PC-9 (cell line): Measurements from ENCODE around the gene EPHB1. TPM values are rescaled to one million over a fixed set of nuclear protein-coding genes. Genes with fewer than 3 reads are reported as not detected.

Experiments
- BruUV-seq: library from RNA; stranded (reverse); fragments of 400-500 nt; replicated peaks from 2 replicates; lab custom pipeline; 2021; lab: Mats Ljungman, UMichigan
- CTCF ChIA-PET: fragments of 300-600 bp; sonication (Branson Sonifier 250); formaldehyde crosslinking; loops from one replicate; lab custom pipeline; 2022; ENCODE audit warnings: antibody characterized with exemption; lab: Charles Lee
- POLR2A ChIA-PET: fragments of 300-600 bp; sonication (Branson Sonifier 250); formaldehyde crosslinking; loops from one replicate; lab custom pipeline; 2022; ENCODE audit warnings: antibody characterized with exemption; ENCODE audit not compliant: unreplicated experiment; lab: Charles Lee
- DNase-seq, 2 experiments: peaks; one replicate each; pipeline versions ENCODE4 v3.0.0 to v3.0.0-alpha.2; 2015 to 2022; ENCODE audit warnings: mixed read lengths in 1 of 2
- H2AFZ ChIP-seq: fragments of 200-600 bp; sonication (generic); 2 replicates; pipeline ENCODE4 v1.8.1; 2017; ENCODE audit warnings: antibody characterized with exemption
- H3F3A ChIP-seq: fragments of 200-600 bp; sonication (generic); 2 replicates; pipeline ENCODE4 v1.8.1; 2017; ENCODE audit warnings: antibody characterized with exemption, mild to moderate bottlenecking, low read depth; ENCODE audit not compliant: insufficient read depth
- H3K27ac ChIP-seq: fragments of 200-600 bp; sonication (generic); 2 replicates; pipeline ENCODE4 v1.6.1; 2016; ENCODE audit warnings: mixed run types
- H3K27me3 ChIP-seq: fragments of 200-600 bp; sonication (generic); 2 replicates; pipeline ENCODE4 v1.6.1; 2016; ENCODE audit warnings: low read depth, mixed run types; ENCODE audit not compliant: insufficient read depth
- H3K36me3 ChIP-seq: fragments of 200-600 bp; sonication (generic); 2 replicates; pipeline ENCODE4 v1.6.1; 2016; ENCODE audit warnings: low read depth, mixed run types
- H3K4me1 ChIP-seq: fragments of 200-600 bp; sonication (generic); replicated peaks from 2 replicates; pipeline ENCODE4 v1.6.1; 2016; ENCODE audit warnings: mixed run types; ENCODE audit not compliant: insufficient read depth
- H3K4me2 ChIP-seq: fragments of 200-600 bp; sonication (generic); 2 replicates; pipeline ENCODE4 v1.6.1; 2017; ENCODE audit warnings: mixed run types
- H3K4me3 ChIP-seq: fragments of 200-600 bp; sonication (generic); 2 replicates; pipeline ENCODE4 v1.6.1; 2016; ENCODE audit warnings: mixed run types
- H3K79me2 ChIP-seq: fragments of 200-600 bp; sonication (generic); 2 replicates; pipeline ENCODE4 v1.6.1; 2017; ENCODE audit warnings: low read depth, mixed run types
- H3K9me2 ChIP-seq: fragments of 200-600 bp; sonication (generic); 2 replicates; pipeline ENCODE4 v1.8.1; 2017; ENCODE audit warnings: mild to moderate bottlenecking; ENCODE audit not compliant: insufficient read depth
- H3K9me3 ChIP-seq: fragments of 200-600 bp; sonication (generic); 2 replicates; pipeline ENCODE4 v1.8.1; 2016; ENCODE audit warnings: low read depth; ENCODE audit not compliant: insufficient read depth
- H4K20me1 ChIP-seq: fragments of 200-600 bp; sonication (generic); 2 replicates; pipeline ENCODE4 v1.8.1; 2017; ENCODE audit not compliant: insufficient read depth
- CTCF ChIP-seq: fragments of 200-600 bp; sonication (generic); conservative IDR thresholded peaks from 2 replicates; pipeline ENCODE4 v1.6.1; 2017; ENCODE audit warnings: mixed run types, antibody characterized with exemption, mild to moderate bottlenecking, moderate library complexity
- EZH2 ChIP-seq: fragments of 200-600 bp; sonication (generic); IDR thresholded peaks from 2 replicates; pipeline ENCODE4 v1.8.0; 2017; ENCODE audit warnings: antibody characterized with exemption, low read depth
- intact Hi-C: fragments of 100-400 bp; cut with micrococcal nuclease; formaldehyde crosslinking; loops from one replicate; pipeline ENCODE4 v1.10.0; 2022; ENCODE audit not compliant: unreplicated experiment
- total RNA-seq: library from RNA; stranded (reverse); gene quantifications from 2 replicates; pipeline ENCODE4 v1.2.3, GENCODE V29; 2021

Gene EPHB1
- total RNA-seq, 1 experiment from 2014 or later: 0.15 TPM

- no TSS peak for BruUV-seq
- CTCF ChIA-PET: no interaction called here
- H3K9me3 ChIP-seq: no peaks in the 10 kb centered on the region
- TF ChIP-seq EZH2: no peak
- no peaks in the 10 kb centered on the region for H3K36me3 ChIP-seq
- no peak for DNase-seq
- no peaks in the 10 kb centered on the region for H4K20me1 ChIP-seq
- no peaks in the 10 kb centered on the region for H3K9me2 ChIP-seq
- no peaks in the 10 kb centered on the region for H3F3A ChIP-seq
- POLR2A ChIA-PET: no interaction called here
- H3K27ac ChIP-seq: no peak overlapping the region
- H3K27me3 ChIP-seq: peaks cover 48% of the 10 kb centered on the region
- no peak overlapping the region for H3K4me2 ChIP-seq
- no peaks in the 10 kb centered on the region for H3K4me1 ChIP-seq
- intact Hi-C loops: no loop called here
- no peak overlapping the region for H3K4me3 ChIP-seq
- no peaks in the 10 kb centered on the region for H3K79me2 ChIP-seq
- no peak overlapping the region for H2AFZ ChIP-seq
Measured at GRCh38 chr3:134869153-134869726, 74.2 kb downstream of the EPHB1 start.

GRCh38 chr3:134871818-134872217, 76.8 kb downstream of the EPHB1 start:
- intact Hi-C loops: no loop called here
- Histone ChIP-seq H3K4me1 (no peaks in the 10 kb centered on the region), H3K27me3 (peaks cover 51% of the 10 kb centered on the region), H3K9me2 (no peaks in the 10 kb centered on the region), H3K4me2 (no peak overlapping the region), H2AFZ (no peak overlapping the region), H3K4me3 (no peak overlapping the region), H3K79me2 (no peaks in the 10 kb centered on the region), H3K9me3 (no peaks in the 10 kb centered on the region), H3K36me3 (no peaks in the 10 kb centered on the region), H3F3A (no peaks in the 10 kb centered on the region), H4K20me1 (no peaks in the 10 kb centered on the region), H3K27ac (no peak overlapping the region)
- BruUV-seq: no TSS peak
- DNase-seq: no peak
- TF ChIP-seq EZH2: no peak
- TF ChIP-seq CTCF: no peak
- ChIA-PET POLR2A (no interaction called here), CTCF (no interaction called here)

DNA sequence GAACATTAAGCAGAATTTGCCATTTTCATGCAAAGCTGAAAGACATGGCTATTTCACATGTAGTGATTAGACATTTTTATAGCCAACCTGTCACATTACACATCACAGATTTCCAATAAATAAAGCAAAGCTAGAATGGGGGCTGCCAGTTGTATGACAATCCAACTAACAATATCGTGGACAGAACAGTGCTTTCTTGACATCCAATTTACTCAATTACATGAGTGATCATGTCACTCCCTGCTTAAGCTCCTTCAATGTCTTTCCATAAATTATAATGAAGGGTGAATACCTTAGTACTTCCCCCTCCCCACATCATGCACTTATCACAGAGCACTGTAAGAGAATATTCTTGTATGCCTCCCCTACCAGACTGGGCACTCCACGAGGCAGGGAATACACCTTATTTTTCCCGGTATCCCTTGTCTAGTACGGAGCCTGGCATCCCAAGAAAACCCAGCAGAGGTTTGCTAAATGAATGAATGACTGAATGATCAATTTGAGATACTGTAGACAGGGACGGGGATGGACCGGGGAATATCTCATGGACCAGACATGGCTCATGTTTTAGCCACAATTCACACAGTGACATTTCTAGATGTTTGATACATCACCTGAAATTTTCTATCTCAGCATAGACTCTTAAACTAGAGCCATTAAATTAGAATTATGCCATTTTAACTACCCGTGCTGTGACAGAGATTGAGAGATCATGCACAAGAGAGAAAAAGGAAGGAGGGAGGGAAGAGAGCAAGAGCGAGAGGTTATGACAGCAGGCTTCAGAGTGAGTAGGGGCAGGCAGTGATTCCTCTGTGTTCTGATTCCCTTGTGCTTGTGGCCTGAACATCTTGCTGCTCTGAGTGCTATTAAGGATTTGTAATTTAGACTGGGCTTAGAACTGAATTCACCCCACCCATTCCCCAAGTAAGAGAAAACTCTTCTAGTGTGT, 77.7 kb downstream of the EPHB1 start:
- Histone ChIP-seq H3K4me2 (no peak overlapping the region), H3K9me3 (no peaks in the 10 kb centered on the region), H3K4me1 (no peaks in the 10 kb centered on the region), H4K20me1 (no peaks in the 10 kb centered on the region), H3K4me3 (no peak overlapping the region), H3K27ac (no peak overlapping the region), H3K36me3 (no peaks in the 10 kb centered on the region), H3K27me3 (peaks cover 53% of the 10 kb centered on the region), H3F3A (no peaks in the 10 kb centered on the region), H3K79me2 (no peaks in the 10 kb centered on the region), H3K9me2 (no peaks in the 10 kb centered on the region), H2AFZ (no peak overlapping the region)
- BruUV-seq: no TSS peak
- intact Hi-C loops: no loop called here
- POLR2A ChIA-PET: no interaction called here
- no peak for DNase-seq
- CTCF ChIA-PET: no interaction called here
- TF ChIP-seq EZH2: no peak
- TF ChIP-seq CTCF: no peak
